ENCODE measurements around the gene RAD51B. TPM values are rescaled to one million over a fixed set of nuclear protein-coding genes. Genes with fewer than 3 reads are reported as not detected.

RAD51B gene
- polyA plus RNA-seq, 4 donors, result 10.6 to 13.2 (median 11.3) TPM

GRCh38 chr14:68364792-68365192 is 545.2 kb downstream of the RAD51B start:
- no peak for DNase-seq (ENCODE audit: low read depth in 4 of 4, low spot score in 2 of 4)

- no peak for DNase-seq (ENCODE audit: low read depth in 4 of 4, low spot score in 2 of 4)
Measured at GRCh38 chr14:68365228-68365627, 545.6 kb downstream of the RAD51B start.

GRCh38 chr14:68366656-68367055 is 547.1 kb downstream of the RAD51B start:
- DNase-seq (ENCODE audit: low read depth in 4 of 4, low spot score in 2 of 4), result no peak

- no peak for DNase-seq (ENCODE audit: low read depth in 4 of 4, low spot score in 2 of 4)
Measured at GRCh38 chr14:68367536-68367935, 548.0 kb downstream of the RAD51B start.

GRCh38 chr14:68368850-68369249 is 549.3 kb downstream of the RAD51B start:
- DNase-seq (ENCODE audit: low read depth in 4 of 4, low spot score in 2 of 4), result no peak

GRCh38 chr14:68369281-68370056 is 549.9 kb downstream of the RAD51B start:
- no peak for DNase-seq (ENCODE audit: low read depth in 4 of 4, low spot score in 2 of 4)

GRCh38 chr14:68370057-68370360 is 550.4 kb downstream of the RAD51B start:
- no peak for DNase-seq (ENCODE audit: low read depth in 4 of 4, low spot score in 2 of 4)

GRCh38 chr14:68372368-68372767 is 552.8 kb downstream of the RAD51B start:
- no peak for DNase-seq (ENCODE audit: low read depth in 4 of 4, low spot score in 2 of 4)

- DNase-seq (ENCODE audit: low read depth in 4 of 4, low spot score in 2 of 4), result no peak
Measured at GRCh38 chr14:68373124-68373646, 553.6 kb downstream of the RAD51B start.

GRCh38 chr14:68373847-68374444 is 554.4 kb downstream of the RAD51B start:
- no peak for DNase-seq (ENCODE audit: low read depth in 4 of 4, low spot score in 2 of 4)

GRCh38 chr14:68374682-68375081 is 555.1 kb downstream of the RAD51B start:
- DNase-seq (ENCODE audit: low read depth in 4 of 4, low spot score in 2 of 4), result no peak

- no peak for DNase-seq (ENCODE audit: low read depth in 4 of 4, low spot score in 2 of 4)
Measured at GRCh38 chr14:68375376-68375775, 555.8 kb downstream of the RAD51B start.

GRCh38 chr14:68376067-68376779 is 556.6 kb downstream of the RAD51B start:
- no peak for DNase-seq (ENCODE audit: low read depth in 4 of 4, low spot score in 2 of 4)

GRCh38 chr14:68377006-68377405 is 557.4 kb downstream of the RAD51B start:
- DNase-seq (ENCODE audit: low read depth in 4 of 4, low spot score in 2 of 4), result no peak

- no peak for DNase-seq (ENCODE audit: low read depth in 4 of 4, low spot score in 2 of 4)
Measured at GRCh38 chr14:68377459-68377858, 557.9 kb downstream of the RAD51B start.

GRCh38 chr14:68379510-68380328 is 560.1 kb downstream of the RAD51B start:
- no peak for DNase-seq (ENCODE audit: low read depth in 4 of 4, low spot score in 2 of 4)

- no peak for DNase-seq (ENCODE audit: low read depth in 4 of 4, low spot score in 2 of 4)
Measured at GRCh38 chr14:68380329-68380741, 560.8 kb downstream of the RAD51B start.

GRCh38 chr14:68384335-68384734 is 564.8 kb downstream of the RAD51B start:
- no peak for DNase-seq (ENCODE audit: low read depth in 4 of 4, low spot score in 2 of 4)

GRCh38 chr14:68384881-68385280 is 565.3 kb downstream of the RAD51B start:
- DNase-seq (ENCODE audit: low read depth in 4 of 4, low spot score in 2 of 4), result no peak

- DNase-seq (ENCODE audit: low read depth in 4 of 4, low spot score in 2 of 4), result no peak
Measured at GRCh38 chr14:68386446-68386845, 566.9 kb downstream of the RAD51B start.
